Measurements from ENCODE around the gene PDZD8.

GRCh38 chr10:117365612-117366011 is 9.6 kb downstream of the PDZD8 start:
- no peak for TF ChIP-seq CTCF (IDR thresholded peaks at IDR 0.05; ENCODE audit: low read depth, low read length)
- no peak for TF ChIP-seq POLR2A (IDR thresholded peaks at IDR 0.05; ENCODE audit: extremely low read depth, insufficient read length)
- TF ChIP-seq MAX (IDR thresholded peaks at IDR 0.05; ENCODE audit: low read depth, low read length) = no peak
